Bronchial epithelial cell (primary cell): ENCODE results near the gene RARRES2. TPM values are rescaled to one million over a fixed set of nuclear protein-coding genes. Genes with fewer than 3 reads are reported as not detected.
A peak's percentile ranks its signal among the peaks of the same experiment; 100 is the strongest.

Source experiments
- DNase-seq: peaks from one replicate; pipeline ENCODE4 v3.0.0-alpha.2; 2010; ENCODE audit warnings: low read depth
- FAIRE-seq: peaks from 2 replicates; lab custom pipeline; 2011; peaks lifted over from hg19 to GRCh38; lab: Jason Lieb, UNC
- H3K27me3 ChIP-seq: 2 replicates; pipeline ENCODE4 v1.5.1; 2011; ENCODE audit warnings: low read length; ENCODE audit not compliant: control insufficient read depth, insufficient read depth
- H3K36me3 ChIP-seq: 2 replicates; pipeline ENCODE4 v1.5.1; 2011; ENCODE audit warnings: low read length; ENCODE audit not compliant: control insufficient read depth, insufficient read depth
- H3K4me3 ChIP-seq: 2 replicates; pipeline ENCODE4 v1.5.1; 2011; ENCODE audit warnings: mild to moderate bottlenecking, low read depth, low read length, control low read depth
- CTCF ChIP-seq: IDR thresholded peaks from 2 replicates; pipeline ENCODE4 v1.5.1; 2011; ENCODE audit warnings: mild to moderate bottlenecking, moderate library complexity, low read length, control low read depth, inconsistent platforms; ENCODE audit not compliant: insufficient read depth, severe bottlenecking
- total RNA-seq: library from RNA; depleted of rRNA; stranded (reverse); fragments of >200 nt; gene quantifications from 2 replicates; pipeline ENCODE4 v1.2.1, GENCODE V29; 2014

Gene RARRES2
- total RNA-seq, 1 donor from 2014 or later = 1.1 TPM

- TF ChIP-seq CTCF = no peak
- Histone ChIP-seq H3K27me3 (no peaks in the 10 kb centered on the region), H3K4me3 (no peak overlapping the region), H3K36me3 (peaks cover 2% of the 10 kb centered on the region)
- FAIRE-seq (peak; percentile 13), DNase-seq (no peak)
Observed at GRCh38 chr7:150333659-150334058, 7.8 kb downstream of the RARRES2 start.

GRCh38 chr7:150332852-150333635, 8.4 kb downstream of the RARRES2 start:
- peaks cover 2% of the 10 kb centered on the region for H3K36me3 ChIP-seq

GRCh38 chr7:150330211-150330885, 11.1 kb downstream of the RARRES2 start:
- FAIRE-seq (no peak), DNase-seq (no peak)
- H3K36me3 ChIP-seq = peaks cover 6% of the 10 kb centered on the region
- no peak overlapping the region for H3K4me3 ChIP-seq
- no peak for TF ChIP-seq CTCF
- H3K27me3 ChIP-seq = no peaks in the 10 kb centered on the region

More at GRCh38 chr7:150332852-150333635, 8.4 kb downstream of the RARRES2 start:
- H3K4me3 ChIP-seq = no peak overlapping the region
- TF ChIP-seq CTCF = no peak
- DNase-seq = no peak
- FAIRE-seq = no peak
- H3K27me3 ChIP-seq = no peaks in the 10 kb centered on the region

- H3K36me3 ChIP-seq = peaks cover 6% of the 10 kb centered on the region
- TF ChIP-seq CTCF = no peak
- DNase-seq (no peak), FAIRE-seq (no peak)
- H3K4me3 ChIP-seq = no peak overlapping the region
- H3K27me3 ChIP-seq = no peaks in the 10 kb centered on the region
Observed at GRCh38 chr7:150329331-150330120, 11.9 kb downstream of the RARRES2 start.

- TF ChIP-seq CTCF = no peak
- no peak for DNase-seq
- no peak for FAIRE-seq
- H3K4me3 ChIP-seq = no peak overlapping the region
- no peaks in the 10 kb centered on the region for H3K27me3 ChIP-seq
- H3K36me3 ChIP-seq = peaks cover 6% of the 10 kb centered on the region
Observed at GRCh38 chr7:150327308-150327707, 14.1 kb downstream of the RARRES2 start.
